Uterus (tissue), 2 donors: Measurements from ENCODE around the gene GJC2.

Source experiments
- POLR2A ChIP-seq, 2 donors: fragments of 450-650 bp; IDR thresholded peaks; one replicate each; pipeline ENCODE4 v1.6.1; 2016; ENCODE audit warnings: antibody characterized with exemption in 2 of 2, mild to moderate bottlenecking in 1 of 2, moderate library complexity in 1 of 2
- TF ChIP-seq, protein P1 (sequence below), 4 experiments: fragments of 200-600 bp in 2 of 4; fragments of 450-650 bp in 2 of 4; sonication (generic) in 2 of 4; IDR thresholded peaks; one replicate each; pipeline ENCODE4 v1.5.1; 2016 to 2019; ENCODE audit warnings: antibody characterized with exemption in 4 of 4, mild to moderate bottlenecking in 2 of 4, moderate library complexity in 1 of 4

- TF ChIP-seq, protein P1, sequence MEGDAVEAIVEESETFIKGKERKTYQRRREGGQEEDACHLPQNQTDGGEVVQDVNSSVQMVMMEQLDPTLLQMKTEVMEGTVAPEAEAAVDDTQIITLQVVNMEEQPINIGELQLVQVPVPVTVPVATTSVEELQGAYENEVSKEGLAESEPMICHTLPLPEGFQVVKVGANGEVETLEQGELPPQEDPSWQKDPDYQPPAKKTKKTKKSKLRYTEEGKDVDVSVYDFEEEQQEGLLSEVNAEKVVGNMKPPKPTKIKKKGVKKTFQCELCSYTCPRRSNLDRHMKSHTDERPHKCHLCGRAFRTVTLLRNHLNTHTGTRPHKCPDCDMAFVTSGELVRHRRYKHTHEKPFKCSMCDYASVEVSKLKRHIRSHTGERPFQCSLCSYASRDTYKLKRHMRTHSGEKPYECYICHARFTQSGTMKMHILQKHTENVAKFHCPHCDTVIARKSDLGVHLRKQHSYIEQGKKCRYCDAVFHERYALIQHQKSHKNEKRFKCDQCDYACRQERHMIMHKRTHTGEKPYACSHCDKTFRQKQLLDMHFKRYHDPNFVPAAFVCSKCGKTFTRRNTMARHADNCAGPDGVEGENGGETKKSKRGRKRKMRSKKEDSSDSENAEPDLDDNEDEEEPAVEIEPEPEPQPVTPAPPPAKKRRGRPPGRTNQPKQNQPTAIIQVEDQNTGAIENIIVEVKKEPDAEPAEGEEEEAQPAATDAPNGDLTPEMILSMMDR (IDR thresholded peaks at IDR 0.05): no peak
- no peak for TF ChIP-seq POLR2A (IDR thresholded peaks at IDR 0.05)
Observed at GRCh38 chr1:228160201-228160761, 10.6 kb downstream of the GJC2 start.
